RCC 7860 (cell line): ENCODE data around the gene FAM124A.
"Not testable (repeated sequence)": the region's sequence is repeated elsewhere in the genome, so short reads cannot be mapped to it uniquely, and the experiment has no call there.

Experiments
- DNase-seq: peaks from one replicate; pipeline ENCODE4 v3.0.0-alpha.2; 2015; ENCODE audit warnings: low spot score
- FAIRE-seq: peaks from 2 replicates; lab custom pipeline; 2012; peaks lifted over from hg19 to GRCh38; lab: Jason Lieb, UNC

Gene FAM124A

GRCh38 chr13:51266642-51267041 is 44.4 kb downstream of the FAM124A start:
- FAIRE-seq: no peak
- no peak for DNase-seq

- DNase-seq (no peak), FAIRE-seq (no peak)
These were observed 45.4 kb downstream of the FAM124A start for GRCh38 chr13:51267622-51268021.

DNA sequence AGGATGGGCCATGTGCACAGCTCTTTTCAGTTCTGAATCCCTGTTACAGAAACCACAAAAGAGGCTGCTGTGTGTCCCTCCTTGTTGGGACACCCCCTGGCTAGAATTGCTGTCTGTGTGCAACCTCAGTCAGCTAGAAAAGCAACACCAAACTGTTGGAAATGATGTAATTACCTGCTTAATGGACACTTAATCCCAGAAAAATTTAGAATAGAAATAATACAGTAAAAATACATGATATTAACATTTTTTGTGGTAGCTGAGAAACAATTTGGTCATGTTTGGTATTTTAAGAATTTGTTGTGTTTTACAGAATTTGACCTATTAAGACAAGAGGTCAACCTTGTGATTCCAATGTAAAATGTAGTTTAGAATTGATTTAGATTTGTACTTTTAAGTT is 46.8 kb downstream of the FAM124A start:
- no peak for FAIRE-seq
- DNase-seq: no peak

DNA sequence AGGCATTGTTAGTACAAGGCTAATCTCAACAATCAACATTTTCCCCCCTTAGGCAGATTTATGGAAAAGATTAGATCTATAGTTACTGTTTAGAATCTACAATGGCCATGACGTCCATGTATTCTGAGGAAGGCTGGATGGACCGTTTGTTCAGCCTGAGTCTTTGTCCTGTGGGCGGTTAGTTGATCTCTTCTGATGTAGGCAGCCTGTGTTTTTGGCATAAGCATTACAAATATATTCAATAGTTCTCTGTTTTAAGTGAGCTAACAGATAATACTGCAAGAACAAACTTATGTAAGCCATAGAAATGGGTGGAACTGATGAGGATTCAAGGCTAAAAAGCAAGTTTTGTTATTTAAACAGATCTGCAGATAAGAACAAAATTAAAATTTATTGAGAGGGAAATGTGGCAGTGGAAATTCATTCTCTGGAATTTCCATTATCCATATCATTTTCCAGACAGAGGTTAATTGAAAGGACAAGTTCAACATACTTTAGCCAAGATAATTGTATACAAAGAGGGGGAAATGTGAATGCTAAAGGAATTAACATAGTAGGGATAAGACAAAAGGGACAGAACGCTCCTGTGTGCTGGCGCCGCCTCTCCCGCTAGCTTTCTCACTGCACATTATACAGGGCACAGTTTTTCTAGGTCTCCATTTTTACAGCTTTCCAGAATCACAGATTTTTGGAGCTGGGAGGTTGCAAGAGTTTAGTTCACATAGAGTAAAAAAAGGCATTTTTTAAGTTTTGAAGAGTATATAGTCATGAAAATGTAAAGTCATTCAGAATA is 48.6 kb downstream of the FAM124A start:
- FAIRE-seq (no peak), DNase-seq (no peak)

- FAIRE-seq (no peak), DNase-seq (no peak)
These were observed 49.4 kb downstream of the FAM124A start for GRCh38 chr13:51271528-51272085.

DNA sequence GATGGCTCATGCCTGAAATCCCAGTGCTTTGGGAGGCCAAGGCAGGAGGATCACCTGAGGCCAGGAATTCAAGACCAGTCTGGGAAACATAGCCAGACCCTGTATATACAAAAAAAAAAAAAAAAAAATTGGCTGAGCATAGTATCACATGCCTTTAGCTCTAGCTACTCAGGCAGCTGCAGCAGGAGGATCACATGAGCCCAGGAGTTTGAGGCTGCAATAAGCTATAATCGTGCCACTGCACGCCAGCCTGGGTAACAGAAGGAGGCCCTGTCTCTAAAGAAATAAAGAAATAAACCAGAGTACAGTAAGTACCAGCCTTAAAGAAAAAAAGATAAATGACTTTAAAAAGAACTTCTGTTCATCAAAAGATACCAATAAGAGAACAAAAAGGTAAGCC is 52.9 kb downstream of the FAM124A start:
- DNase-seq (no peak), FAIRE-seq (no peak)

- DNase-seq (no peak), FAIRE-seq (no peak)
These were observed 54.4 kb downstream of the FAM124A start for GRCh38 chr13:51276636-51277035.

DNA sequence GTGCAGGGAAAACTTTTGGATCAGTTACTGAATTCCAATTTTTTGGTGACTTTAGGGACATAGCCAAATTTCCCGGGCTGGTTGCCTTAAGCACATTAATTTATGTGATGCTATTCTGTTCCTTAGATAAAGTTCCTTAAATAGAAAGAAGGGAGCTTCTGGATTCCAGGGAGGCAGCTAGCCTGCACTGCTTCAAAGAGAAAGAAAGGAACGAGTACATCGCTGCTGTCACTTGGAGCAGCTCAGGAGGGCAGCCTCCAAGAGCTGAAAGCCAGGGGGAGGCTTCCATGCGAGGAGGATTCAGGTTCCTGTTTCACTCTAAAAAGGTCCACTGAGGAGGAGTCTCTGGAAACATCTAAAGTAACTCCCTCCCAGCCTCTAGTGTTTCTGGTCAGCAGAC is 55.7 kb downstream of the FAM124A start:
- FAIRE-seq (no peak), DNase-seq (no peak)

DNA sequence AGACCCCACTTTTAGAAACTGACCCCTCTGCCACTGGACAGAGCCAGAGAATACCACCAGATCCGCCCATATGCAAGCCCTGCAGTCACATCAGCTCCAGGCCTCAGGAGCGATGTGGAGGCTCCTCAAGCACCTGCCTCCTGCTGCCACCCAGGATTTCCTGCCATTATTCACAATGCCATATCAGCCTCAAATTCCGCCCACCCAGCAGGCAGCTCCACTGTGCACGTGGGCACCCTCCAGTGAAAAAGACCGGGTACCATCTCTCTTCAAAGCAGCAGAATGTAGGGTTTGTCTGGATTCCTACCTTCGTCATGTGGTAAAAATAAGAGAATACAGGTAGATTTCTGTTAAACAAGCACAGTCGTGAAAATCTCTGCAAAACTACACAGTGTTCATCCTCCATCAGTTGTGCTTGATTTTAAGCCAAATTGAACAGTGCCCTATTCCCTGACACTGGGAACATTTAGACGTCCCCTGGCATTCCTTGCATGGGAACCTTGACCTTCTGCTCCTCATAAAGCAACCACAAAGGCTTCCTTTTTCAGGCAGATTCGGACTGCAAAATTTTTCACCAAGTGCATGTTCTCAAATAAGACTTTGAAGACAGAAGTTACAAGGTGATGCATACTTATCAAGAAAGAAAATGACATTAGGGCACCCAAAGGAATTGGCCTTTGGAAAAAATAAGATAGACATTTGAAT is 56.4 kb downstream of the FAM124A start:
- FAIRE-seq (no peak), DNase-seq (no peak)

- FAIRE-seq: no peak
- DNase-seq: no peak
These were observed 58.3 kb downstream of the FAM124A start for GRCh38 chr13:51280379-51280940.

GRCh38 chr13:51282322-51282721 is 60.1 kb downstream of the FAM124A start:
- FAIRE-seq (no peak), DNase-seq (no peak)

GRCh38 chr13:51282923-51283322 is 60.7 kb downstream of the FAM124A start:
- FAIRE-seq: not testable (repeated sequence)

GRCh38 chr13:51283371-51283770 is 61.2 kb downstream of the FAM124A start:
- no peak for DNase-seq
- FAIRE-seq: no peak

More at GRCh38 chr13:51282923-51283322, 60.7 kb downstream of the FAM124A start:
- DNase-seq: not testable (repeated sequence)

DNA sequence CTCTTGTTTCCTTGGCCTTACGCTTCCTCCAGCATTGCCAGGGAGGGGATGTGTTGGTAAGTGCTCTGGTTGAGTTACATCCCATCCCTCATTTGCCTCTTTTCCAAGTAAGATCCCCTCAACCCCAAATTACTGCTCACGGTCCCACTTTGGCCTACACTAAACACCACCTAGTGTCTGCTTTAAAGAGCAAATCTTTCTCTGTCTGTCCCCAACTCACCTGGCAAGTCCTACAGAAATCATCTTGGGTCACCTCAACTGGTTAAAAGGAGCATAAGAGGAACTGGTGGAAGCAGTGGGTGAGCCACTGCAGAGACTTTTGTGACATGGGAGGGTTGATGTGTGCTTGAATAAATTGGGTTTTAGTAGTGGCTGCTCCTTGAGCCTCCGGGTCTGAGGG is 62.1 kb downstream of the FAM124A start:
- no peak for DNase-seq
- no peak for FAIRE-seq

GRCh38 chr13:51286135-51287002 is 64.2 kb downstream of the FAM124A start:
- FAIRE-seq (no peak), DNase-seq (peak; percentile 27)

DNA sequence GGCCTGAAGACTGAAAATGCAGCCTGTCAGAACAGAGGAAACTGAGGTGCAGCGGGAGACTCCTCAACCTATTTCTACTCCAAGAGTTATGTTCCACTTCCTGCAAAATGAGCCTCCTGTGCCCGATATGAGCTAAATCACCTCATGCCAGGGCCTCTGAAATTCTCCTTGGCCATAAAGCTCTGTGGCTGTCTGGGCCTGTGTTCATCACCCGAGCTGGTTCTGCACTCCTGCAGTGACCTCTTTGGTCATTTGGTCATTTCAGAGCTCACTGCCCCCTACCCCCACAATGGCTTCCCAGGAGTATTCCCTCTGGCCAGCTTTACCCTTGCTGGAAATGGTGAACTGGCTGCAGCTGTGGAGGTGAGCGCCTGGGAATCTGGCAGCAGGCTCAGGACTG is 65.6 kb downstream of the FAM124A start:
- no peak for FAIRE-seq
- no peak for DNase-seq

DNA sequence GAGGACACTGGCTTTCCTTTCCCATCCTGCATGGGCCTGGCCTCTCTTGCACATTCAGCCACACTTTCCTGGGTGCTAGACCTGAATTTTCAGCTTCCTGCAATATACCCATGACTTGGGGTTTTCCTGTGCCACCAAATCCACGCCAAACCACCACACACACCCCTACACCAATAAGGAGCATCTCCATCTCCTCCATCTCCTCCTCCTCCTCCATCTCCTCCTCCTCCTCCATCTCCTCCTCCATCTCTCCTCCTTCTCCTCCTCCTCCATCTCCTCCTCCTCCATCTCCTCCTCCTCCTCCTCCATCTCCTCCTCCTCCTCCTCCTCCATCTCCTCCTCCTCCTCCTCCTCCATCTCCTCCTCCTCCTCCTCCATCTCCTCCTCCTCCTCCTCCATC is 66.1 kb downstream of the FAM124A start:
- FAIRE-seq: not testable (repeated sequence)

GRCh38 chr13:51291341-51291740 is 69.1 kb downstream of the FAM124A start:
- no peak for FAIRE-seq
- DNase-seq: no peak

More for the DNA sequence above, 66.1 kb downstream of the FAM124A start:
- DNase-seq: not testable (repeated sequence)

DNA sequence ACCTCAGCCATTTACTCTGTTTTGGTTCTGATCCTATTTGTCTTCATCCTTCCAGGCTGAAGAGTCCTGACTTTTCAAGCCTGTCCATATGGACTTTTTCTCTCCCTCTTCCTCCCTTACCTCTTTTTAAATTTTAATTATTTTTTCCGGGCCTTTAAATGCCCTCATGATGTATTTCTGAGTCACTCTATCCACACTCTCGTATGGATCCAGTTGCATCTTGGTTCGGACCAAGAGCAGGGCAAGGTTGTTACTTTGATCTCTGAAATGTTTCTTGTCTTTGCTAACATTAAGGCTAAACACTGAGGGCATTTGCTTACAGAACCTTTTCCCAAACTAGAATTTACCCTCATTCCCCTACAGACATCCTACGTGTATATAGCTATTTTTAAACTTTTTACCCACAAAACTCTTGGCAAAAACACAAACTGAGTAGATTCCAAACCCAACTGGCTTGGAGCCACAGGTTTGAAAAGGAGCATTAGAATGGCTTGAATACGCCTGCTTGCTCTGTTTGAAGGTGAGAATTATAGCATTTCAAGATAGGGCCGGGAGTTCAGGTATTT is 69.9 kb downstream of the FAM124A start:
- no peak for FAIRE-seq

DNA sequence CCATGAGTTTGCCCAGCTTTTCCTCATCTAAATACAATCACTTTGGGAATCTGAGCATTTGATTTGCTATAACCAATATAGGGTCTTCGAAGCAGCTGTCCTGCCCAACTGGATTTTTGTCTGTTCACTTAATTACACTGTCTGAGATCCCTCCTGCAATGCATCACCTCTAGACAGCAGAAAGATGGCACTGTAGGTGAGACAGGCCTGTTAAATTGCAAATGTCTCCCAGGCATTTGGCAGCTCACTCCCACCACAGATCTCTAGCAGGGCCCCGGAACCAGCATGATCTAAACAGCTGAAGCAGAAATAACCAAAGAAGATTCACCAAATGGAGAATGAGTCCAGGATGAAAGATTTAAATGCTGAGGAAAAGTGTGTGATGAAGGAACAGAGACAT is 75.4 kb downstream of the FAM124A start:
- no peak for FAIRE-seq
- no peak for DNase-seq

More for the DNA sequence above, 69.9 kb downstream of the FAM124A start:
- DNase-seq: no peak
